NCI-H1105 (cell line): ENCODE measurements around the gene B3GNT7.
"Not testable (repeated sequence)": the region's sequence is repeated elsewhere in the genome, so short reads cannot be mapped to it uniquely, and the experiment has no call there.

Experiments
- DNase-seq: peaks from one replicate; lab custom pipeline; 2025; lab: John Stamatoyannopoulos, UW

The B3GNT7 gene

GRCh38 chr2:231395188-231396057, at the start of gene B3GNT7:
TSS of gene B3GNT7 (plus strand) at chr2:231395710. CDS start at chr2:231395804, 94 bp downstream.
- DNase-seq: no peak

- DNase-seq: no peak
Observed at GRCh38 chr2:231347081-231347480, 48.4 kb upstream of the B3GNT7 start.

GRCh38 chr2:231347638-231348037, 47.9 kb upstream of the B3GNT7 start:
- no peak for DNase-seq

- no peak for DNase-seq
Observed at GRCh38 chr2:231348173-231348572, 47.3 kb upstream of the B3GNT7 start.

GRCh38 chr2:231348704-231349373, 46.7 kb upstream of the B3GNT7 start:
- DNase-seq: no peak

- not testable (repeated sequence) for DNase-seq
Observed at GRCh38 chr2:231349374-231349735, 46.2 kb upstream of the B3GNT7 start.

GRCh38 chr2:231351648-231352047, 43.9 kb upstream of the B3GNT7 start:
- no peak for DNase-seq

- no peak for DNase-seq
Observed at GRCh38 chr2:231353469-231353868, 42.0 kb upstream of the B3GNT7 start.

GRCh38 chr2:231355508-231356465, 39.7 kb upstream of the B3GNT7 start:
- DNase-seq: no peak

GRCh38 chr2:231356466-231356844, 39.1 kb upstream of the B3GNT7 start:
- DNase-seq: no peak

- DNase-seq: no peak
Observed at GRCh38 chr2:231357048-231357447, 38.5 kb upstream of the B3GNT7 start.

- no peak for DNase-seq
Observed at GRCh38 chr2:231357931-231358330, 37.6 kb upstream of the B3GNT7 start.

GRCh38 chr2:231359441-231359840, 36.1 kb upstream of the B3GNT7 start:
- DNase-seq: no peak

- DNase-seq: no peak
Observed at GRCh38 chr2:231359948-231360347, 35.6 kb upstream of the B3GNT7 start.

GRCh38 chr2:231360401-231360800, 35.1 kb upstream of the B3GNT7 start:
- no peak for DNase-seq

GRCh38 chr2:231360881-231361371, 34.6 kb upstream of the B3GNT7 start:
- no peak for DNase-seq

- DNase-seq: no peak
Observed at GRCh38 chr2:231361701-231362554, 33.6 kb upstream of the B3GNT7 start.

- DNase-seq: no peak
Observed at GRCh38 chr2:231362555-231363184, 32.8 kb upstream of the B3GNT7 start.

GRCh38 chr2:231364061-231364460, 31.4 kb upstream of the B3GNT7 start:
- no peak for DNase-seq

GRCh38 chr2:231364961-231365810, 30.3 kb upstream of the B3GNT7 start:
- DNase-seq: no peak
